HCT116 (cell line): Measurements from ENCODE around the gene RETSAT. TPM values are rescaled to one million over a fixed set of nuclear protein-coding genes. Genes with fewer than 3 reads are reported as not detected.

Experiments
- ATAC-seq: fragments of 200-7000 bp; cut with Tn5 transposase; 2 replicates; pipeline ENCODE4 v1.9.1; 2020; ENCODE audit warnings: mild to moderate bottlenecking, moderate library complexity
- BruUV-seq: library from RNA; stranded (reverse); fragments of 400-500 nt; replicated peaks from 2 replicates; lab custom pipeline; 2021; lab: Mats Ljungman, UMichigan
- CTCF ChIA-PET: fragments of 300-600 bp; sonication (Branson Sonifier 250); formaldehyde crosslinking; loops from one replicate; lab custom pipeline; 2021; ENCODE audit warnings: antibody characterized with exemption; lab: Charles Lee
- POLR2A ChIA-PET: fragments of 300-600, 350-600 bp; sonication (Branson Sonifier 250); formaldehyde crosslinking; loops from one replicate; lab custom pipeline; 2021; ENCODE audit warnings: antibody characterized with exemption; lab: Charles Lee
- RAD21 ChIA-PET, 2 experiments: fragments of 300-600 bp; sonication (Branson Sonifier 250); formaldehyde crosslinking; loops; one replicate each; lab custom pipeline; 2023; ENCODE audit warnings: low total read pairs in 2 of 2; ENCODE audit not compliant: uncharacterized antibody in 2 of 2, unreplicated experiment in 2 of 2, low non-redundant PET in 1 of 2; lab: Charles Lee
- DNase-seq: peaks from one replicate; pipeline ENCODE4 v3.0.0-alpha.2; 2010; ENCODE audit warnings: low read depth, low spot score
- H2AFZ ChIP-seq: fragments of 200-600 bp; shearing (Covaris generic), sonication (generic); 2 replicates; pipeline ENCODE4 v1.6.1; 2017; ENCODE audit warnings: low read depth, mixed run types, mixed read lengths, antibody characterized with exemption, low read length; ENCODE audit not compliant: poor library complexity, severe bottlenecking
- H3K27ac ChIP-seq: 2 replicates; pipeline ENCODE4 v1.5.1; 2012; ENCODE audit warnings: low read depth, low read length
- H3K27me3 ChIP-seq: fragments of 200-600 bp; sonication (generic); 2 replicates; pipeline ENCODE4 v1.6.1; 2016; ENCODE audit warnings: mixed run types, low read length, mixed read lengths; ENCODE audit not compliant: insufficient read depth
- H3K36me3 ChIP-seq, 2 experiments: fragments of 200-500 bp in 1 of 2; fragments of 200-600 bp in 1 of 2; sonication (Bioruptor generic) in 1 of 2; sonication (generic) in 1 of 2; 2 replicates each; pipeline versions ENCODE4 v1.5.1 to v1.6.1; 2014 to 2016; ENCODE audit warnings: low read length in 2 of 2, inconsistent platforms in 1 of 2, mixed read lengths in 1 of 2, mixed run types in 1 of 2; ENCODE audit not compliant: insufficient read depth in 2 of 2, control insufficient read depth in 1 of 2
- H3K4me1 ChIP-seq, 2 experiments: fragments of 200-600 bp in 1 of 2; sonication (generic) in 1 of 2; 2 replicates each; pipeline versions ENCODE4 v1.5.1 to v1.6.1; 2012 to 2017; ENCODE audit warnings: low read length in 2 of 2, inconsistent platforms in 1 of 2, mild to moderate bottlenecking in 1 of 2, mixed read lengths in 1 of 2, mixed run types in 1 of 2, moderate library complexity in 1 of 2; ENCODE audit not compliant: insufficient read depth in 2 of 2, control insufficient read depth in 1 of 2
- H3K4me2 ChIP-seq: fragments of 200-600 bp; sonication (generic); 2 replicates; pipeline ENCODE4 v1.6.1; 2017; ENCODE audit warnings: mixed run types, low read length, mixed read lengths
- H3K4me3 ChIP-seq, 2 experiments: fragments of 200-600 bp in 1 of 2; sonication (generic) in 1 of 2; replicated peaks in 1 of 2; 2 replicates each; pipeline ENCODE4 v1.5.1; 2011 to 2016; ENCODE audit warnings: low read length in 2 of 2, control low read depth in 1 of 2, low read depth in 1 of 2, mild to moderate bottlenecking in 1 of 2, mixed read lengths in 1 of 2, mixed run types in 1 of 2
- H3K79me2 ChIP-seq: fragments of 200-600 bp; sonication (generic); 2 replicates; pipeline ENCODE4 v1.6.1; 2017; ENCODE audit warnings: mild to moderate bottlenecking, mixed run types, low read length, moderate library complexity, mixed read lengths; ENCODE audit not compliant: insufficient read depth
- H3K9ac ChIP-seq: fragments of 200-600 bp; sonication (generic); 2 replicates; pipeline ENCODE4 v1.6.1; 2016; ENCODE audit warnings: low read length, mixed read lengths
- H3K9me2 ChIP-seq: fragments of 200-600 bp; sonication (generic), shearing (Covaris generic); 2 replicates; pipeline ENCODE4 v1.6.1; 2017; ENCODE audit warnings: mixed run types, mild to moderate bottlenecking, moderate library complexity; ENCODE audit not compliant: insufficient read depth
- H3K9me3 ChIP-seq, 2 experiments: fragments of 200-500 bp in 1 of 2; fragments of 200-600 bp in 1 of 2; sonication (Bioruptor generic) in 1 of 2; sonication (generic) in 1 of 2; 2 replicates each; pipeline ENCODE4 v1.6.1; 2014 to 2017; ENCODE audit warnings: low read length in 2 of 2, mixed read lengths in 2 of 2, inconsistent platforms in 1 of 2, low read depth in 1 of 2, mild to moderate bottlenecking in 1 of 2, mixed run types in 1 of 2, moderate library complexity in 1 of 2; ENCODE audit not compliant: control insufficient read depth in 1 of 2, insufficient read depth in 1 of 2
- H4K20me1 ChIP-seq: fragments of 200-600 bp; sonication (generic), shearing (Covaris generic); 2 replicates; pipeline ENCODE4 v1.6.1; 2017; ENCODE audit warnings: mixed run types, mild to moderate bottlenecking, moderate library complexity; ENCODE audit not compliant: insufficient read depth
- CBX3 ChIP-seq: IDR thresholded peaks from 2 replicates; pipeline ENCODE4 v1.6.1; 2012; ENCODE audit warnings: low read depth
- CEBPB ChIP-seq: IDR thresholded peaks from 2 replicates; pipeline ENCODE4 v1.6.1; 2012; ENCODE audit warnings: low read depth
- EGR1 ChIP-seq: IDR thresholded peaks from 2 replicates; pipeline ENCODE4 v1.6.1; 2012; ENCODE audit warnings: low read depth
- ELF1 ChIP-seq: IDR thresholded peaks from 2 replicates; pipeline ENCODE4 v1.6.1; 2012; ENCODE audit warnings: low read depth, borderline replicate concordance
- EZH2 ChIP-seq: fragments of 200-600 bp; sonication (generic); IDR thresholded peaks from 2 replicates; pipeline ENCODE4 v1.6.1; 2017; ENCODE audit warnings: antibody characterized with exemption, mixed run types
- EZH2phosphoT487 ChIP-seq: fragments of 200-600 bp; IDR thresholded peaks from 2 replicates; pipeline ENCODE4 v1.6.1; 2018; ENCODE audit warnings: antibody characterized with exemption, borderline replicate concordance
- JUND ChIP-seq: IDR thresholded peaks from 2 replicates; pipeline ENCODE4 v1.6.1; 2012
- POLR2AphosphoS5 ChIP-seq: IDR thresholded peaks from 2 replicates; pipeline ENCODE4 v1.6.1; 2011; ENCODE audit warnings: mild to moderate bottlenecking, low read depth, low read length, moderate library complexity
- RAD21 ChIP-seq: IDR thresholded peaks from 2 replicates; pipeline ENCODE4 v1.6.1; 2012; ENCODE audit warnings: low read depth, mild to moderate bottlenecking
- SIN3A ChIP-seq: IDR thresholded peaks from 2 replicates; pipeline ENCODE4 v1.6.1; 2012; ENCODE audit warnings: low read depth
- SP1 ChIP-seq: IDR thresholded peaks from 2 replicates; pipeline ENCODE4 v1.6.1; 2012; ENCODE audit warnings: low read depth
- SRF ChIP-seq: IDR thresholded peaks from 2 replicates; pipeline ENCODE4 v1.6.1; 2012; ENCODE audit warnings: low read depth
- TCF7L2 ChIP-seq: IDR thresholded peaks from 2 replicates; pipeline ENCODE4 v1.7.0; 2011; ENCODE audit warnings: borderline replicate concordance, inconsistent platforms; ENCODE audit not compliant: insufficient read depth, insufficient read length; ENCODE audit errors: extremely low read depth
- YY1 ChIP-seq: IDR thresholded peaks from 2 replicates; pipeline ENCODE4 v1.6.1; 2011; ENCODE audit warnings: low read length, low read depth, moderate library complexity, mild to moderate bottlenecking; ENCODE audit not compliant: insufficient replicate concordance; ENCODE audit errors: extremely low read depth
- ZFX ChIP-seq: fragments of 450-650 bp; IDR thresholded peaks from 2 replicates; pipeline ENCODE4 v1.6.1; 2017
- intact Hi-C: fragments of 100-400 bp; cut with micrococcal nuclease; formaldehyde crosslinking; loops from 2 replicates; pipeline ENCODE4 v1.10.0; 2022
- total RNA-seq: library from RNA; stranded (reverse); gene quantifications from one replicate; pipeline ENCODE4 v1.2.1, GENCODE V29; 2021; ENCODE audit not compliant: unreplicated experiment
- TF ChIP-seq, protein P1 (sequence below), 3 experiments: fragments of 200-600 bp in 1 of 3; sonication (generic) in 1 of 3; IDR thresholded peaks in 2 of 3; conservative IDR thresholded peaks in 1 of 3; 2 replicates each; pipeline ENCODE4 v1.5.1; 2012 to 2017; ENCODE audit warnings: low read depth in 2 of 3, low read length in 2 of 3, antibody characterized with exemption in 1 of 3, borderline replicate concordance in 1 of 3, control low read depth in 1 of 3, mild to moderate bottlenecking in 1 of 3, mixed read lengths in 1 of 3, mixed run types in 1 of 3, moderate library complexity in 1 of 3; ENCODE audit not compliant: insufficient read depth in 1 of 3
- TF ChIP-seq, protein P2 (sequence below): IDR thresholded peaks from 2 replicates; pipeline ENCODE4 v1.6.1; 2012
- TF ChIP-seq, protein P3 (sequence below): IDR thresholded peaks from 2 replicates; pipeline ENCODE4 v1.6.1; 2012

Gene RETSAT
- total RNA-seq, 1 experiment from 2014 or later: 59.7 TPM

DNA sequence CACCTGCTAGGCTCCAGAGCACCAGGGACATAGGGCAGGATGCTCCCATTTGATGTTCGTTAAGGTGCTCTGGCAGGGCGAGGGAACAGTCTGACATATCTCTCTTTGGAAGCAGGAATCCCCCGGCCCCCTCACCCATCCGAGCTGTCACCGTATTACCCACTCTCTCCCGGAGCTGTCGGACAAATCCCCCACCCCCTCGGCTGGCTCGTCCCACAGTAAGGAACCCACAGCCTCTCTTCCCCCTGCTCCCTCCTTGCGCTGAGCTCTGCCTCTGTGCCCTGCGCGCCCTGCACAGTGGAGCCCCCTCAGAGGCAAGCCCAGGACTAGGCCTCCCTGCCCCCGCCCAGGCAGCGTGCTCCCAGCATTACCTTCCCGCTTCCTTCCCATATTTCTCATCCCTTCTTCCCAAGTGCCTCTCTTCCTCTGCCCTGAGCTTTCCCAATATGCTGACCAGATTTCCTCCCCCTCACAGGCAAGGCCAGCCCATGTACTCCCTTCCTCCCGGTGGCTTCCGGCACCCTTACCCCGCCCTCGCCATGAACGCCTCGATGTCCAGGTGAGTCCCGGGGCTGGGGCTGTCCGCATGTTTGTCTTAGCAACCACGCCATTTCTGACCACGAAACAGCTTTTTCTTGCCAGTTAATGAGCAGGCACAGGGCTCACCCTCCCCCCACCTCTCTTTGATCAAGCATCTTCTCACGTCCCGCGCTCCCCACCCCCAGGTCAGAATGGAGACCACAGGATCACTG lies 50.4 kb downstream of the RETSAT start:
- ChIA-PET POLR2A (interaction anchor here (0.5 kb wide), 1 partner anchor 9 kb away, joined by 3 read pairs; no protein-coding TSS in a partner anchor), RAD21 (no interaction called here)
- BruUV-seq: no TSS peak

DNA sequence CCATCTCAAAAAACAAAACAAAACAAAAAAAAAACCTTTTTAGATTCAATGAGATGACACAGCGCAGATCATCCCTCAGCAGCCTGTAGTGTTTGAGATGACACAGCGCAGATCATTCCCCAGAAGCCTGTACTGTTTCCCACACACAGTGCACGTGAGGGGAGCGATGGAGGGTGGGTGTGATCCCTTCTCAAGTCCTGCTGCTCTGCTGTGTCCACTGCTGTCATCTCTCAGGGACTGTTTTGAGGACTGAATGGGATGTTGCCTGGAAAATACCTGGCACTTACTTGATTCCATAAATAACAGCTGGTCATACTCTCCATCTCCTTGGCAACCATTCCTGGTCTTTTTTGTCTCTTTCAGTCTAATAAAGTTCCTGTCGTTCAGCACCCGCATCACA lies 52.2 kb downstream of the RETSAT start:
- H4K20me1 ChIP-seq: no peaks in the 10 kb centered on the region
- DNase-seq (no peak), ATAC-seq (no peak)
- POLR2A ChIA-PET: interaction anchor here (0.7 kb wide), 1 partner anchor 64 kb away, joined by 3 read pairs; no protein-coding TSS in a partner anchor
- CTCF ChIA-PET: interaction anchor here (5.5 kb wide), 1 partner anchor 236 kb away, joined by 91 read pairs; no protein-coding TSS in a partner anchor
- no peak overlapping the region for H3K27ac ChIP-seq
- no peaks in the 10 kb centered on the region for H3K9me2 ChIP-seq
- no peak overlapping the region for H3K4me3 ChIP-seq
- H3K36me3 ChIP-seq: no peaks in the 10 kb centered on the region
- no peak overlapping the region for H3K9ac ChIP-seq
- intact Hi-C loops: no loop called here
- RAD21 ChIA-PET: no interaction called here
- no peak overlapping the region for H3K4me2 ChIP-seq
- H3K27me3 ChIP-seq: no peaks in the 10 kb centered on the region
- no peak overlapping the region for H2AFZ ChIP-seq
- no peaks in the 10 kb centered on the region for H3K79me2 ChIP-seq
- peaks cover 0 to 9% of the 10 kb centered on the region in 2 experiments; a peak in 2 of 4 replicates for H3K4me1 ChIP-seq
- no peaks in the 10 kb centered on the region for H3K9me3 ChIP-seq
- no TSS peak for BruUV-seq
- TF ChIP-seq, protein P1, sequence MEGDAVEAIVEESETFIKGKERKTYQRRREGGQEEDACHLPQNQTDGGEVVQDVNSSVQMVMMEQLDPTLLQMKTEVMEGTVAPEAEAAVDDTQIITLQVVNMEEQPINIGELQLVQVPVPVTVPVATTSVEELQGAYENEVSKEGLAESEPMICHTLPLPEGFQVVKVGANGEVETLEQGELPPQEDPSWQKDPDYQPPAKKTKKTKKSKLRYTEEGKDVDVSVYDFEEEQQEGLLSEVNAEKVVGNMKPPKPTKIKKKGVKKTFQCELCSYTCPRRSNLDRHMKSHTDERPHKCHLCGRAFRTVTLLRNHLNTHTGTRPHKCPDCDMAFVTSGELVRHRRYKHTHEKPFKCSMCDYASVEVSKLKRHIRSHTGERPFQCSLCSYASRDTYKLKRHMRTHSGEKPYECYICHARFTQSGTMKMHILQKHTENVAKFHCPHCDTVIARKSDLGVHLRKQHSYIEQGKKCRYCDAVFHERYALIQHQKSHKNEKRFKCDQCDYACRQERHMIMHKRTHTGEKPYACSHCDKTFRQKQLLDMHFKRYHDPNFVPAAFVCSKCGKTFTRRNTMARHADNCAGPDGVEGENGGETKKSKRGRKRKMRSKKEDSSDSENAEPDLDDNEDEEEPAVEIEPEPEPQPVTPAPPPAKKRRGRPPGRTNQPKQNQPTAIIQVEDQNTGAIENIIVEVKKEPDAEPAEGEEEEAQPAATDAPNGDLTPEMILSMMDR (IDR thresholded peaks at IDR 0.05 in 2 of 3, conservative IDR thresholded peaks at IDR 0.05 in 1 of 3; ENCODE audit: borderline replicate concordance in 1 of 3, insufficient read depth in 1 of 3, low read depth in 2 of 3, low read length in 2 of 3): no peak
- TF ChIP-seq SP1 (no peak), CEBPB (no peak), ZFX (no peak), SRF (no peak), POLR2AphosphoS5 (no peak), RAD21 (no peak), CBX3 (no peak), JUND (no peak), EZH2 (no peak), YY1 (no peak), ELF1 (no peak)
- TF ChIP-seq, protein P2, sequence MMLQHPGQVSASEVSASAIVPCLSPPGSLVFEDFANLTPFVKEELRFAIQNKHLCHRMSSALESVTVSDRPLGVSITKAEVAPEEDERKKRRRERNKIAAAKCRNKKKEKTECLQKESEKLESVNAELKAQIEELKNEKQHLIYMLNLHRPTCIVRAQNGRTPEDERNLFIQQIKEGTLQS: no peak
- TF ChIP-seq, protein P3, sequence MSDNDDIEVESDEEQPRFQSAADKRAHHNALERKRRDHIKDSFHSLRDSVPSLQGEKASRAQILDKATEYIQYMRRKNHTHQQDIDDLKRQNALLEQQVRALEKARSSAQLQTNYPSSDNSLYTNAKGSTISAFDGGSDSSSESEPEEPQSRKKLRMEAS: no peak

More for the DNA sequence above, 50.4 kb downstream of the RETSAT start:
- H4K20me1 ChIP-seq: no peaks in the 10 kb centered on the region
- peaks cover 0 to 6% of the 10 kb centered on the region in 2 experiments; a peak in 2 of 4 replicates for H3K4me1 ChIP-seq
- no peak for ATAC-seq
- H3K4me2 ChIP-seq: no peak overlapping the region
- H3K36me3 ChIP-seq: no peaks in the 10 kb centered on the region
- H3K27me3 ChIP-seq: no peaks in the 10 kb centered on the region
- H2AFZ ChIP-seq: no peak overlapping the region
- TF ChIP-seq YY1 (no peak), TCF7L2 (no peak), EZH2phosphoT487 (no peak), EZH2 (no peak), EGR1 (no peak), CBX3 (no peak), SIN3A (no peak), CEBPB (no peak)
- intact Hi-C loops: no loop called here
- CTCF ChIA-PET: interaction anchor here (0.5 kb wide), 1 partner anchor 286 kb away, joined by 3 read pairs; no protein-coding TSS in a partner anchor
- no peaks in the 10 kb centered on the region for H3K9me3 ChIP-seq
- H3K79me2 ChIP-seq: no peaks in the 10 kb centered on the region
- H3K4me3 ChIP-seq: no peak overlapping the region
- H3K9me2 ChIP-seq: no peaks in the 10 kb centered on the region
- no peak overlapping the region for H3K27ac ChIP-seq
- no peak for DNase-seq
- no peak overlapping the region for H3K9ac ChIP-seq
